Effector memory CD4-positive, alpha-beta T cell (primary cell): ENCODE measurements around the gene TSPAN32.
"Not testable (repeated sequence)": the region's sequence is repeated elsewhere in the genome, so short reads cannot be mapped to it uniquely, and the experiment has no call there.

Source experiments
- DNase-seq, 3 donors: peaks; one replicate each; pipeline ENCODE4 v3.0.0-alpha.2; 2020
- H3K27ac ChIP-seq: 2 replicates; pipeline ENCODE4 v1.7.0; 2013; ENCODE audit warnings: mild to moderate bottlenecking, low read length, moderate library complexity; ENCODE audit not compliant: insufficient read depth, poor library complexity, severe bottlenecking
- H3K27me3 ChIP-seq: replicated peaks from 2 replicates; pipeline ENCODE4 v1.7.0; 2013; ENCODE audit warnings: mild to moderate bottlenecking, low read length; ENCODE audit not compliant: insufficient read depth, control insufficient read depth, poor library complexity, severe bottlenecking
- H3K36me3 ChIP-seq: 2 replicates; pipeline ENCODE4 v1.7.0; 2013; ENCODE audit warnings: mild to moderate bottlenecking, low read length, moderate library complexity; ENCODE audit not compliant: control insufficient read depth, insufficient read depth
- H3K4me1 ChIP-seq: 2 replicates; pipeline ENCODE4 v1.7.0; 2013; ENCODE audit warnings: low read length, mild to moderate bottlenecking; ENCODE audit not compliant: control insufficient read depth, insufficient read depth, poor library complexity, severe bottlenecking
- H3K4me3 ChIP-seq: 2 replicates; pipeline ENCODE4 v1.7.0; 2013; ENCODE audit warnings: low read length, low read depth, mild to moderate bottlenecking; ENCODE audit not compliant: insufficient read depth, poor library complexity, severe bottlenecking
- H3K9me3 ChIP-seq: 2 replicates; pipeline ENCODE4 v1.7.0; 2013; ENCODE audit warnings: mild to moderate bottlenecking, low read length, moderate library complexity; ENCODE audit not compliant: control insufficient read depth

TSPAN32 gene

GRCh38 chr11:2338760-2339159 lies 36.9 kb downstream of the TSPAN32 start:
- not testable (repeated sequence) for DNase-seq, H3K9me3 ChIP-seq, H3K4me1 ChIP-seq, H3K27me3 ChIP-seq, H3K36me3 ChIP-seq, H3K4me3 ChIP-seq, H3K27ac ChIP-seq

GRCh38 chr11:2342557-2342956 lies 40.7 kb downstream of the TSPAN32 start:
- DNase-seq = no peak
- H3K9me3 ChIP-seq = no peaks in the 10 kb centered on the region
- H3K4me1 ChIP-seq = no peaks in the 10 kb centered on the region
- no peaks in the 10 kb centered on the region for H3K27me3 ChIP-seq
- H3K36me3 ChIP-seq = no peaks in the 10 kb centered on the region
- H3K27ac ChIP-seq = no peak overlapping the region
- no peak overlapping the region for H3K4me3 ChIP-seq

DNA sequence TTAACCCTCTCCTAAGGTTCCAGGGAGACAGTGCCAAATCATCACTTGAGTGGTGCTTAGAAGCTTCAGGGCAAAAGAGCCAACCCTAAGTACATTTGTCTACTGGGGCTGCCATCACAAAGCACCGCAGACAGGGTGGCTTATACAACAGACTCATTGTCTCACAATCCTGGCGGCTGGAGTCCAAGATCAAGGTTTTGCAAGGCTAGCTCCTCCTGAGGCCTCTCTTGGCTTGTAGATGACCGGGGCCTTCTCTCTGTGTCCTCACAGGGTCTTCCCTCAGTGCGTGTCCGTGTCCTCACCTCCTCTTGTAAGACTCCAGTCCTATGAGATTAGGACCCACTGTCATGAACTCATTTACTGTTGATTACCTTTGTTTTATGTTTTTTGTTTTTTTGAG lies 41.2 kb downstream of the TSPAN32 start:
- Histone ChIP-seq H3K27me3 (no peaks in the 10 kb centered on the region), H3K36me3 (no peaks in the 10 kb centered on the region), H3K27ac (no peak overlapping the region), H3K4me1 (no peaks in the 10 kb centered on the region), H3K9me3 (no peaks in the 10 kb centered on the region), H3K4me3 (no peak overlapping the region)
- no peak for DNase-seq

DNA sequence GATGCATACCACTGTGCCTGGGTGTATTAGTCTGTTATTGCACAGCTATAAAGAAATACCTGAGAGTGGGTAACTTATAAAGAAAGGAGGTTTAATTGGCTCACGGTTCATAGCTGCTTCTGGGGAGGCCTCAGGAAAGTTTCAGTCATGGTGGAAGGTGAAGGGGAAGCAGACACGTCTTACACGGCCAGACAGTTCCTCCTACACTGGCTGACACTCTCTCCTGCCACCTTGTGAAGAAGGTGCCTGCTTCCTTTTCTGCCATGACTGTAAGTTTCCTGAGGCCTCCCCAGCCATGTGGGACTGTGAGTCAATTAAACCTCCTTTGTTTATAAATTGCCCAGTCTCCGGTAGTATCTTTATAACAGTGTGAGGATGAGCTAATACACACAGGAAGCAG lies 41.7 kb downstream of the TSPAN32 start:
- Histone ChIP-seq H3K36me3 (no peaks in the 10 kb centered on the region), H3K4me3 (no peak overlapping the region), H3K9me3 (no peaks in the 10 kb centered on the region), H3K27ac (no peak overlapping the region), H3K4me1 (no peaks in the 10 kb centered on the region), H3K27me3 (no peaks in the 10 kb centered on the region)
- DNase-seq = no peak

- H3K9me3 ChIP-seq = no peaks in the 10 kb centered on the region
- DNase-seq = no peak
- H3K27ac ChIP-seq = no peak overlapping the region
- no peaks in the 10 kb centered on the region for H3K27me3 ChIP-seq
- no peaks in the 10 kb centered on the region for H3K36me3 ChIP-seq
- H3K4me1 ChIP-seq = no peaks in the 10 kb centered on the region
- H3K4me3 ChIP-seq = no peak overlapping the region
Observed at GRCh38 chr11:2345050-2345449, 43.2 kb downstream of the TSPAN32 start.

DNA sequence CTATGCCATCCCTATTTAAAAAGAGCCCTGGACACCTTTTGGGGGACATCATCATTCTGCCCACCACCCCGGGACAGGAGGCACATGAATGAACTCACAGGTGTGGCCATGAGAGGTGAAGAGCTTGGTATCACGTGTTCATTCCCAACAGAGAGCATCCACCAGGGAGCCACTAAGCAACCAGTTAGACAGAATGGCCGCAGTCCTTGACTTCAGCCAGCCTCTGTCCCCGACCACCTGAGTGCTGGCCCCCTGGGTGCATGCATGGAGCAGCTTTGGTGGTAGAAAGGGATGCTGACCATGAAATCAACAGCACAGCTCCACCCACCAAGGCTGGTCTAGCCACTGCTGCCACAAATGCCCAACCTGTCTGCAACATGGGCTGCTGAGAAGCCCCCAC lies 44.2 kb downstream of the TSPAN32 start:
- no peaks in the 10 kb centered on the region for H3K4me1 ChIP-seq
- no peaks in the 10 kb centered on the region for H3K9me3 ChIP-seq
- no peak for DNase-seq
- H3K4me3 ChIP-seq = no peak overlapping the region
- H3K27ac ChIP-seq = no peak overlapping the region
- no peaks in the 10 kb centered on the region for H3K36me3 ChIP-seq
- no peaks in the 10 kb centered on the region for H3K27me3 ChIP-seq

DNA sequence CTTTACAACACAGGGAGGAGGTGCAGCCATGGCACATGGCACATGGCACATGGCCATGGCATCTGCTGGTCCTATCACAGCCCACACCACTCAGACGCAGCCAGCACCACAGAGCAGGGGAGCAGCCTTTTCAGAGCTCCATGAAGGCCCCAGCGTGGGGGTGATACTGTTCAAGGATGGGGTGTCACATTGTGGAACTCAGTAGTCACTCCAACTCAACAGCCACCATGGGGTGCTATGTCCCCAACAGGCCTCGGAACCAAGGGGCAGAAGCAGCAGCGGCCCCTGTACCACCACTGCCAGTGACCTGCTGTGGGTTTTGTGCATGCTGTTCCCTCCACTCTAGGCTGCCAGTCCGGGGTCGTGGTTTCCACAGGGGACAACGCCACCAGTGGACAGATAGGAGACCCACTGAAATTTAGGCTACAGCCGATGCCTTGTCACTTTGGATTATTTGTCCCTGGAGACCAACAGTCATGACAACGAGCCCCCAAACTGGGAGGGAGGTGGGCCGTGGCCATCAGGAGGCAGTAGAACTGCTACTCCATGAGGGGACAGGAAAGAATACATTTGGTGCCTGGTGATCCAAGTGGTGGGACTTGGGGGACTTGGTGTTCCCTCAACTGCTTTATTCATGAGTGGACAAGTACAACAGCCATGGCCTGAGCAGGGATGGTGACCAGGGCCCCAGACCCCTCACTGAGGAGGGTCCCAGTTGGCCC lies 44.9 kb downstream of the TSPAN32 start:
- DNase-seq = no peak
- H3K36me3 ChIP-seq = no peaks in the 10 kb centered on the region
- no peaks in the 10 kb centered on the region for H3K4me1 ChIP-seq
- no peak overlapping the region for H3K4me3 ChIP-seq
- H3K9me3 ChIP-seq = no peaks in the 10 kb centered on the region
- no peak overlapping the region for H3K27ac ChIP-seq
- H3K27me3 ChIP-seq = no peaks in the 10 kb centered on the region

GRCh38 chr11:2347308-2347830 lies 45.6 kb downstream of the TSPAN32 start:
- DNase-seq = no peak
- no peaks in the 10 kb centered on the region for H3K36me3 ChIP-seq
- H3K27me3 ChIP-seq = no peaks in the 10 kb centered on the region
- no peak overlapping the region for H3K27ac ChIP-seq
- H3K9me3 ChIP-seq = no peaks in the 10 kb centered on the region
- H3K4me3 ChIP-seq = no peak overlapping the region
- no peaks in the 10 kb centered on the region for H3K4me1 ChIP-seq

- Histone ChIP-seq H3K27me3 (no peaks in the 10 kb centered on the region), H3K4me3 (no peak overlapping the region), H3K4me1 (no peaks in the 10 kb centered on the region), H3K27ac (no peak overlapping the region), H3K36me3 (no peaks in the 10 kb centered on the region), H3K9me3 (no peaks in the 10 kb centered on the region)
- no peak for DNase-seq
Observed at GRCh38 chr11:2348986-2349385, 47.2 kb downstream of the TSPAN32 start.

- Histone ChIP-seq H3K4me3 (no peak overlapping the region), H3K4me1 (no peaks in the 10 kb centered on the region), H3K9me3 (no peaks in the 10 kb centered on the region), H3K27ac (no peak overlapping the region), H3K36me3 (no peaks in the 10 kb centered on the region), H3K27me3 (no peaks in the 10 kb centered on the region)
- DNase-seq = no peak
Observed at GRCh38 chr11:2351701-2352100, 49.9 kb downstream of the TSPAN32 start.
